MG63 (cell line): ENCODE data around the gene VTI1B. TPM values are rescaled to one million over a fixed set of nuclear protein-coding genes. Genes with fewer than 3 reads are reported as not detected.
"Not testable (repeated sequence)": the region's sequence is repeated elsewhere in the genome, so short reads cannot be mapped to it uniquely, and the experiment has no call there.

Experiments used
- DNase-seq: peaks from one replicate; pipeline ENCODE4 v3.0.0-alpha.2; 2020
- H3K27me3 ChIP-seq: fragments of 250-450 bp; sonication (Bioruptor Pico); 2 replicates; pipeline ENCODE4 v1.5.1; 2020; ENCODE audit warnings: mild to moderate bottlenecking, moderate library complexity
- H3K36me3 ChIP-seq: fragments of 250-450 bp; sonication (Bioruptor Pico); 2 replicates; pipeline ENCODE4 v1.5.1; 2020; ENCODE audit warnings: mild to moderate bottlenecking, moderate library complexity
- H3K4me3 ChIP-seq: fragments of 250-450 bp; sonication (Bioruptor Pico); 2 replicates; pipeline ENCODE4 v1.5.1; 2020; ENCODE audit warnings: mild to moderate bottlenecking, moderate library complexity
- H3K9me3 ChIP-seq: fragments of 250-450 bp; sonication (Bioruptor Pico); 2 replicates; pipeline ENCODE4 v1.5.1; 2020; ENCODE audit warnings: mild to moderate bottlenecking, moderate library complexity
- total RNA-seq: library from RNA; depleted of rRNA; stranded (reverse); fragments of >200 nt; shearing (Covaris generic); gene quantifications from 2 replicates; pipeline ENCODE4 v1.2.3, GENCODE V29; 2014; ENCODE audit warnings: low replicate concordance; rRNA removed

VTI1B gene, protein sequence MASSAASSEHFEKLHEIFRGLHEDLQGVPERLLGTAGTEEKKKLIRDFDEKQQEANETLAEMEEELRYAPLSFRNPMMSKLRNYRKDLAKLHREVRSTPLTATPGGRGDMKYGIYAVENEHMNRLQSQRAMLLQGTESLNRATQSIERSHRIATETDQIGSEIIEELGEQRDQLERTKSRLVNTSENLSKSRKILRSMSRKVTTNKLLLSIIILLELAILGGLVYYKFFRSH
- total RNA-seq, result 46.6 and 124 TPM in 2 replicates

DNA sequence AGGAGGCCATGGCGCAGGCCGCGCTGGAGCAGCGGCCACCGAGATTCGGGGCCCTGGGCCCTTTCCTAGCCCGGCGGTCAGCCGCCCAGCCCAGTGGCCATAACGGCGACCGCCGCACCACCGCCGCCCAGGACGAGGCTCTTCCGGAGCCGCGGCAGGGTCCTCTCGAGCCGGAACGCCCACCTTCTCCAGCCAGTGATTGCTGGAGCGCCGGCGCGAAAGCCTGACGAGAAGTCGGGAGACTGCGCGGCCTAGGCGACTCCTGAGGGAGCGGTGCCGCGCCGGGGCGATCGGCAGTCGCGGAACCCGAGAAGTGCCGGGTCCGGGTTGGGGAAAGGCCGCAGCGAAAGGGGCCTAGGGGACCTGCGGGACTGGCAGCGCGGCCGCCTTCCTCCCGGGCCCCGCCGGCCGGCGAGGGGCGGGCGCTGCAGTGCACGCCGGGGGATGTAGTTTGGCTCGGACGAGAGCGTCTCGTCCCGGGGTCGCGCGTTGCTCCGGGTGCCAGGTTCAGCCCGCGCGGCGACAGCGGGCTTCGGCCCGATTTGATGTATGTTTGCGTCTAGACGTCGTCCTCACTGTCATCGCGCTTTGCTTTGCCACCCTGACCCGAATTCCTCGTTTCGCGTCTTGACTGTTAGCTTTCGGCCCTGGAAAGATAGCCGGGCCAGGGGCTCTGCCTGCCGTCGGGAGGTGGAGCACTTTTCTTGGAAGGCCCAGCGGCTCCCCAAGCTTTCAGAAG lies at the start of gene VTI1B:
Gene VTI1B (minus strand): TSS at position 153 of the 739 bp plus-strand sequence. CDS start 143 bp downstream, at position 10.
- peak within 1 kb of the TSS; percentile 88 for H3K4me3 ChIP-seq
- no peaks in the 10 kb centered on the region for H3K9me3 ChIP-seq
- peak; percentile 69 for DNase-seq
- H3K27me3 ChIP-seq, result no peaks in the 10 kb centered on the region
- no peaks in the 10 kb centered on the region for H3K36me3 ChIP-seq

DNA sequence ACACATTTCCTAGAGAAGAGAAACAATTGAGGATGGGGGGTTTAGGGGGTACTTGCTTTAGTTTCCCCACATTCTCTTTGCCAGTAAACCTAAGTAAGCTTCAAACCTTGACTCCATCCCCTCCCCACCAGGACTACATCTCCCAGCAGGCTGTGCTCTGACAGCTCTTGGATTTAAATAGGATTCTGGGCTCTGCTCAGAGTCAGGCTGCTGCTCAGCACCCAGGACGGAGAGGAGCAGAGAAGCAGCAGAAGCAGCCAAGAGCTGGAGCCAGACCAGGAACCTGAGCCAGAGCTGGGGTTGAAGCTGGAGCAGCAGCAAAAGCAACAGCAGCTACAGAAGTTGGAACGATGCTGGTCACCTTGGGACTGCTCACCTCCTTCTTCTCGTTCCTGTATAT lies 47.9 kb upstream of the VTI1B start:
- peak; percentile 61 for DNase-seq
- no peak overlapping the region for H3K4me3 ChIP-seq
- no peaks in the 10 kb centered on the region for H3K36me3 ChIP-seq
- no peaks in the 10 kb centered on the region for H3K27me3 ChIP-seq
- no peaks in the 10 kb centered on the region for H3K9me3 ChIP-seq

DNA sequence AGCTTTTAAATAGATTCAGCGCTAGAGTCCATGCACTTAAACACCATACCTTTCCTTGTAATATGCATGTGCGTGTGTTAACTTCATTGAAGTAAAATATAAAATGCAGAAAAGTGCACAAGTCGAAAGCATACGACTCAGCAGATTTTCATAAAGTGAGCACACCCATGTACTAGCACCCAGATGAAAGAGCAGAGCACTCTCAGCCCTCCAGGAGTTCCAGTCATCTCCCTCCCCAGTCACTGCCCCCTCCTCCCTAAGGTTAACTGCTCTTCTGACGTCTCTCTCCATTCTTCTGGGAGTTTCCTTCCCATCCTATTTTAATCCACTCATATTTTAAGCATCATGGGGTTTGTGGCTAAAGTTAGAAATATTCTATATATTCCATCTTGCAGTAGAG lies 47.4 kb upstream of the VTI1B start:
- no peaks in the 10 kb centered on the region for H3K27me3 ChIP-seq
- no peak for DNase-seq
- H3K4me3 ChIP-seq, result no peak overlapping the region
- no peaks in the 10 kb centered on the region for H3K9me3 ChIP-seq
- no peaks in the 10 kb centered on the region for H3K36me3 ChIP-seq

DNA sequence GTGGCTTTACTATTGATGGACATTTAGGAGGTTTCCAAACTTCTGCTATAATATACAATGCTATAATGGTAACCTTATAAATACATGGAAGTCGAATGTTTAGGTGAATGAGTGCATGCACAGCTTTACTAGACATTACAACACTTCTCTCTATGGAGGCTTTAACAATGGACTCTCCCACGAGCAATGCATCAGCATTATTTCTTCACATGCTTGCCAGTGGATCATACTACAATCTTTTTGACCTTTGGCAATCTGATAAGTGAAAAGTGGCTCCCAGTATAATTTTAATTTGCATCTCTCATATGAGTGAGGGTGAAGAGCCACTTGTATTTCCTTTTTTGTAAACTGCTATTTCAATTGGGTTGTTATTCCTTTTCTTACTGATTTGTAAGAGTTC lies 45.4 kb upstream of the VTI1B start:
- no peak for DNase-seq
- Histone ChIP-seq H3K4me3 (no peak overlapping the region), H3K36me3 (no peaks in the 10 kb centered on the region), H3K9me3 (no peaks in the 10 kb centered on the region), H3K27me3 (no peaks in the 10 kb centered on the region)

DNA sequence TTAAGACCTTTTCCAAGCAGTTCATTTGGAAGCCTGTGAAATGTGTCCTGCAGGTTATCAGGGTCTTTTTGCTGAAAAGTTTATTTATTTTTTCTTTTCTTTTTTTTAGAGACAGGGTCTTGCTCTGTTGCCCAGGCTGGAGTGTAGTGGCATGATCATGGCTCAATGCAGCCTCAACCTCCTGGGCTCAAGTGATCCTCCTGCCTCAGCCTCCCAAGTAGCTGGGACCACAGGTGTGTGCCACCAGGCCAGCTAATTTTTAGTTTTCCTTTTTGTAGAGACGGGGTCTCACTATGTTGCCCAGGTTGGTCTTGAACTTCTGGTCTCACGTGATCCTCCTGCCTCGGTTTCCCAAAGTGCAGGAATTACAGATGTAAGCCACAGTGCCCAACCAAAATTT lies 45.0 kb upstream of the VTI1B start:
- not testable (repeated sequence) for H3K27me3 ChIP-seq, H3K4me3 ChIP-seq, H3K36me3 ChIP-seq, DNase-seq, H3K9me3 ChIP-seq

DNA sequence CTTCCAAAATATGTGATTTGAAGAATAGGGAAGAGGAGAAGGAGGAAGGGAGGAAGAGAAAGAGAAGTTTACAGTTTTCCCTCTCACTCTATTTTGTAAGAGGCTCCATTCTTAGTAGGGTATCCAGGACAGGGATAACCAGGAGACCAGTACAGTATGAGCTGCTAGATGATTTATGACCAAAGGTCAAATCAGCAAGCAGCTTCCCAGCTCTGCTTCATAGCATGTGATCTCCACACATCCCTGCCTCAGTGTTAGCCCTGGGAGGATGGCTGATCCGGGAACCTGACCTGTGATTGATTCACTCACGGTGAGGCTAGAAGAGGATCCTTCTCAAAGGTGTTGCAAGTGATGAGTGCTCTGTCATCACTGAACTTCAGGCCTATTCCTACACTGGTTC lies 43.8 kb upstream of the VTI1B start:
- no peaks in the 10 kb centered on the region for H3K27me3 ChIP-seq
- H3K4me3 ChIP-seq, result no peak overlapping the region
- no peak for DNase-seq
- no peaks in the 10 kb centered on the region for H3K9me3 ChIP-seq
- no peaks in the 10 kb centered on the region for H3K36me3 ChIP-seq

DNA sequence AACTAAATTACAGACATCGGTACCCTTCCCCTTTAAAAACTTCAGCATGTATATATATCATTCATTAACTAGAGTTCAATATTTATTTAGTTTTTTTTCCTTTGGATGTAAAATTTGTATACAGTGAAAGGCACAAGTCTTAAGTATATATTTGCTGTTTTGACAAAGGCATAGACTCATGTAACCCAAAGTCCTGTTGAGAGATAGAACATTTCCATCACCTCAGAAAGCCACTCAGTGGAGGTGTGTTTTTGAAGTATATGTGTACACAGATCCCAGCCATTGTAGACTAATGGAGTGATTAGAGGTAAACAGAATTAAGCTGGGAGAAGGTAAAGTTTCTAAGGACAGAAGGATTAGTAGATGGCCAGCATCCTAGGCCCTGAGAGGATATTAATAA lies 42.6 kb upstream of the VTI1B start:
- no peaks in the 10 kb centered on the region for H3K27me3 ChIP-seq

DNA sequence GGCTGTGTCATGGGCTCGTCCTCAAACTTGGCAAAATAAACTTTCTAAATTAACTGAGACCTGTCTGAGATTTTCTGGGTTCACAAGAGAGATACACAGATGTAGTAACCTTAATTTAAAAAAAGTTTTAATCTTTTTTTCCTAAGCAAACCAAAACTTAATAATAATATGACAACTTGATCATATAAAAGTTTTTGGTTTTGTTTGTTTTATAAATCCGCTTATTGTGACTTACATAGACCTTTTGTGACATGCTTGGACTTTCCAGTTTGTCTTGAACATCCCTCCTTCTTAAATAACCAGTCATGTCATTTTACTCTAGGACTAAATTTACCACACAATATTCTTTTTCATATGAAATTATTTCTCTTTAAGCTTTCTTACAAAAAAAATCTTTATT lies 35.8 kb upstream of the VTI1B start:
- no peak for DNase-seq
- Histone ChIP-seq H3K27me3 (no peaks in the 10 kb centered on the region), H3K9me3 (peaks cover 2% of the 10 kb centered on the region), H3K4me3 (no peak overlapping the region), H3K36me3 (no peaks in the 10 kb centered on the region)

More for the DNA sequence above, 42.6 kb upstream of the VTI1B start:
- Histone ChIP-seq H3K9me3 (no peaks in the 10 kb centered on the region), H3K4me3 (no peak overlapping the region), H3K36me3 (no peaks in the 10 kb centered on the region)
- no peak for DNase-seq

DNA sequence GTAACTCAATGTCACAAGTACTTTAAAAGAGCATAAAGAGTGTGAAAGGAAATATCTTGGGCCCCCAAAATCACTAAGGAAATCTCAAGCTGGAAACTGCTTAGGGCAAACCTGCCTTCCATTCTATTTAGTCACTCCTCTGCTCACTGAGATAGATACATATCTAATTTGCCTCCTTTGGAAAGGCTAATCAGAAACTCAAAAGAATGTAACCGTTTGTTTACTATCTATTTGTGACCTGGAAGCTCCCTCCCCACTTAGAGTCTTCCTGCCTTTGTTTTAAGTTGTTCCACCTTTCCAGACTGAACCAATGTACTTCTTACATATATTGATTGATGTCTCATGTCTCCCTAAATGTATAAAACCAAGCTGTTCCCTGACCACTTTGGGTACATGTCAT lies 35.4 kb upstream of the VTI1B start:
- H3K27me3 ChIP-seq, H3K4me3 ChIP-seq, DNase-seq, H3K36me3 ChIP-seq, H3K9me3 ChIP-seq: not testable (repeated sequence)

DNA sequence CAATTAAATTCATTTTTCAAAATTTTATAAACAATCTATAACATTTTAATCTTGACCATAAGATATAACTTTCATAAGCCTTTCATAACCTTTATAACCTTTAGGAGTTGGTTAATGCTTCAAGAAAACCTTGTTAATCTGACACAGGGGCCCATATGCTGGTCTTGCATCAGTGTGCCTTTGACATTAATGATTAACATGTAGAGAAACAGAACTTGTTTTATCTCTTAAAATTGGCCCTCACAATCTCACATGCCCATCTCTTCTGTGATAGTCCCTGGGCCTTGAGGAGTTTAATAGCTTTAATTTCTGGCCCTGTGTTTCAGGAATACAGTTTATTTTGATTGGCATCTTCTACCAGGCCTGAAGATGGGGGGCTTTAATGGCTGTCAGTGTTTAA lies 34.9 kb upstream of the VTI1B start:
- not testable (repeated sequence) for H3K36me3 ChIP-seq, DNase-seq, H3K4me3 ChIP-seq, H3K27me3 ChIP-seq, H3K9me3 ChIP-seq

DNA sequence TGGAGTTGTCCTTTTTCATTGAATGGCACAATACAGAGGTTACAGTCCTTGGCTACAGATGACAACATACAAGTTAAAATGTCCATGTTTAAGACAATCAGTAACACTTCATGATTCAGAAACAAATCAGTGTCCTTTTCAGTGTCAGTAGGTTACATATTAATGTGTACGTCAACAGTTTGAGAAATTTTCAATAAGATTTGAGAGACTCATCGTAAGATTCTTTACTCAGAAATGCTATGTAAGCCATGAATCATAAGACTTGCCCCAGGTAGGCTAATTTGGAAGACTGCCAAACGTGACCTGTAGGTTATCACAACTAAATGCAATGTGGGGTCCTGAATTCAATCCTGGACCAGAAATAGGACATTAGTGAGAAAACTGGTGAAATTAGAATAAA lies 30.8 kb upstream of the VTI1B start:
- peaks cover 2% of the 10 kb centered on the region for H3K9me3 ChIP-seq
- DNase-seq, result no peak
- H3K4me3 ChIP-seq, result no peak overlapping the region
- H3K27me3 ChIP-seq, result no peaks in the 10 kb centered on the region
- H3K36me3 ChIP-seq, result no peaks in the 10 kb centered on the region

DNA sequence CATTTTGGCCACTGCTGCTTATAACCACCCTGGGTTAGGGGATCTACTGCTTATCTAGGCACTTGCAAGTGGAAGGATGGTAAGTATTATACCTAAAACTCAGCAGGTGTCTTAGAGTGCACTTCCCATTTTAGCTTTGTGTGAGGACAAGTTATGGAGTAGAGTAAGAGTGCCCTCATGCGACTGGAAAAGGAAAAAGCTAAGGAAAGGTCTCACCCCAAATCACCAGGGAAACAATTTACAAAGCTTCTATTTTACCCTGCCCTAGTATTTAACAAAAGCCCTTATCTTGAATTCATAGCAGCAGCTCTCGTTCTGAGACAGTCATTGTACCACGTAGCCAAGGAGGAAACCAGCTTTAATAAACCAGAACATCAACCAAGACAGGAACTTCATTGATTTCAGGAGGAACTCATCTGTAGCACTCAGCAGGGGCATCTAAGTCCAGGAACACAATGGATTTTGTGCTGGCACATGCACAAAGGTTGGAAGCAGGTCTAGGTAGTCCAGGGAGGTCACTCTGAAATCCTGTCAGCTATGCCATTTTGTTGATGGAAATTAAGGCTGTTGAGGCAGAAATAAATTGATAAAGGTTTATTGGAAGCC lies 30.2 kb upstream of the VTI1B start:
- Histone ChIP-seq H3K36me3 (no peaks in the 10 kb centered on the region), H3K27me3 (no peaks in the 10 kb centered on the region), H3K9me3 (no peaks in the 10 kb centered on the region), H3K4me3 (no peak overlapping the region)
- no peak for DNase-seq

DNA sequence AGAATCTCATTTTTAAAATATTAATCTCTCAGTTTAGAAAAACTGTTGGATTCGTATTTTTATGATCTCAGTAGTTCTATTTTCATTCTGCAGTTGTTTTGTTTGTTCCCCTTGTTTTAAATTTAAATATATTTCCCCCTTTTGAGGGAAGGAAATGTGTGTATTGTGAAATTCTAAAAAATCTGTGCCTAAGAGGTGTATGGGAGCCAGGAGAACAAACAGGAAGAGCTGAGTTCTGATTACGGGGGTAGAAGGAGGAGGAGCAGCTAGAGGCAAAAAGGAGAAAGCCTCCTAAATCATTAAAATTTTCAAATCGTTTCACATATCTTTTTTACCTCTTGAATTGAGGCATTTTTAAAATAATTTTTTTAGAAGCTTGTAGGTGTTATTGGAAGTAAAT lies 29.6 kb upstream of the VTI1B start:
- H3K36me3 ChIP-seq, result no peaks in the 10 kb centered on the region

DNA sequence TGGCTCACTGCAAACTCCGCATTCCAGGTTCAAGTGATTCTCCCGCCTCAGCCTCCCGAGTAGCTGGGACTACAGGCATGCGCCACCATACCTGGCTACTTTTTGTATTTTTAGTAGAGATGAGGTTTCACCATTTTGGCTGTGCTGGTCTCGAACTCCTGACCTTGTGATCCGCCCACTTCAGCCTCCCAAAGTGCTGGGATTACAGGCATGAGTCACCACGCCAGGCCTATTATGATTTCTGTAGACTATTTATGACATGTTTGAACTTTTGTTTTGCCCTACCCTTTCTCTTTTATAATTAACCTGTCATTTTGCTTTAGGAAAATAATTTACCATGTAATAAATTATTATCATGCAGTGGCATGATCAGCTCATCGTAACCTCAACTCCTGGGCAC lies 27.1 kb upstream of the VTI1B start, which contains the start of gene RDH12:
Gene RDH12 (plus strand): TSS at position 395 of the 400 bp plus-strand sequence. CDS start 20,757 bp downstream, outside the sequence.
- not testable (repeated sequence) for DNase-seq, H3K36me3 ChIP-seq, H3K27me3 ChIP-seq, H3K4me3 ChIP-seq, H3K9me3 ChIP-seq

More for the DNA sequence above, 29.6 kb upstream of the VTI1B start:
- no peaks in the 10 kb centered on the region for H3K9me3 ChIP-seq
- no peak overlapping the region for H3K4me3 ChIP-seq
- H3K27me3 ChIP-seq, result no peaks in the 10 kb centered on the region
- no peak for DNase-seq

DNA sequence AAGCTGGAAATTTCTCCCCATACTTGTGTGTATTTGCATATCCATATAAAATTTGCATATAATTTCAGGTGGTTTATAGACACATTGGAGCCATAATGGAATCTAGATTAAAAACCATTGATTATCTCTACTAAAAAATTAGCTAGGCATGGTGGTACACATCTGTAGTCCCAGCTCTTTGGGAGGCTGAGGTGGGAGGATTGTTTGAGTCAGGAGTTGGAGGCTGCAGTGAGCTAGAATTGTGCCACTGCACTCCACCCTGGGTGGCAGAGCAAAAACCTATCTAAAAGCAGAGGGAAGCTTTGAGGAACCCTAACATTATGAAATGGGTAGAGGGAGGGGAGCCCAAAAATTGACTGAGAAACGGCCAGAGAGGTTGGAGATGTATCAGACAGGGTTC lies 23.7 kb upstream of the VTI1B start:
- Histone ChIP-seq H3K27me3 (no peaks in the 10 kb centered on the region), H3K4me3 (no peak overlapping the region), H3K36me3 (no peaks in the 10 kb centered on the region)

DNA sequence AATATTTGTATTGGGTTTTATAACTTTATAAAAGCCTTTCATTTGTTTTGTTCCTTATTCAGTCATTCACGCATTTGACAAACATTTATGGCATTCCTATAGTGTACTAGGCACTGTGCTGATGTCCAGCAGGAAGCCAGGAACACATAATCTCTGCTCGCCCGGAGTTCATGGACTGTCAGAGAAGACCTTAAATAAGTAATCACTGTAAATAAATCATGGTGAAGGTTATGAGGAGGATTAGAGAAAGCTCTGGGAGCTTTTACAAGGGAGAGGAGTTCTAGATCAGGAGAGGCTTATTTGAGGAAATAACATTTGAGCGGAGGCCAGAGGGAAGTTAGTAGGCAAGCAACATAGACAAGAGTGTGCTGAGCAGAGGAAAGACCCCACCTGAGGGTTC lies 22.6 kb upstream of the VTI1B start:
- Histone ChIP-seq H3K27me3 (no peaks in the 10 kb centered on the region), H3K9me3 (no peaks in the 10 kb centered on the region), H3K4me3 (no peak overlapping the region), H3K36me3 (peaks cover 3% of the 10 kb centered on the region; the same call in 1 of the 2 replicates)
- no peak for DNase-seq

More for the DNA sequence above, 23.7 kb upstream of the VTI1B start:
- no peak for DNase-seq
- H3K9me3 ChIP-seq, result no peaks in the 10 kb centered on the region

DNA sequence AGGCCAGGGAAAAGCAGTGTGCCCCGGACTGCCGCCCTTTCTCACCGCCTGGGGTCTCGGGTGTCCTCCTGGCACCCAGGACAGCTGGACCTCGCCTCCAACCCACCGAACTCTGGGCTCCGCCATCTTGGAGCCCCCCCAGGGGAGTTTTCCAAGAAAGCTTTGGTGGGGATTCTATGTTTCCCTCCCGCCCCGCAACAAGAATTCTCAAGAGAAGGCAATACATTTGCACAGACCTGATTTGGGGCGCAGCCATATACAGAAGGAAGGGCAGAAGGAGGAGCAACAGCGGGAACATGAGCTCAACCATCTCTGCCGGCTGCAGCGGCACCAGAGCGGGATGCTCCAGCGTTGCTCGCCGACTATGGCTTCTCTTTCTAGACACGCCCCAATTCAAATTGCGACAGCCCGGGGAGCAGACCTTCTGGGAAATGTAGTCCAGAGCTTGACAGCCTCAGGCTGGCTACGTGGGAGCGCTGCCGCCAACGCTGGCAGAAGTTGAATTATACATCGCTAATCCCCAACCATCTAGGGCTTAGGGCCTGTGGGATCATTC lies 21.0 kb upstream of the VTI1B start, which contains the start of gene RDH11:
Gene RDH11 (minus strand): TSS at position 371 of the 556 bp plus-strand sequence. CDS start 61 bp downstream, at position 310.
- Histone ChIP-seq H3K36me3 (peaks cover 3% of the 10 kb centered on the region; the same call in 1 of the 2 replicates), H3K4me3 (peak within 1 kb of the TSS; percentile 90), H3K9me3 (no peaks in the 10 kb centered on the region), H3K27me3 (no peaks in the 10 kb centered on the region)
- DNase-seq, result peak; percentile 86
